GM12875 (cell line): ENCODE measurements around the gene PTPN13.

Experiments
- H3K4me3 ChIP-seq: one replicate; pipeline ENCODE4 v1.5.1; 2011; ENCODE audit warnings: low read depth, low read length, control low read depth
- TF ChIP-seq, protein P1 (sequence below): IDR thresholded peaks from 2 replicates; pipeline ENCODE4 v1.5.1; 2011; ENCODE audit warnings: low read depth, mild to moderate bottlenecking, control low read depth, inconsistent platforms, low read length, moderate library complexity, borderline replicate concordance; ENCODE audit not compliant: insufficient read depth

The PTPN13 gene

DNA sequence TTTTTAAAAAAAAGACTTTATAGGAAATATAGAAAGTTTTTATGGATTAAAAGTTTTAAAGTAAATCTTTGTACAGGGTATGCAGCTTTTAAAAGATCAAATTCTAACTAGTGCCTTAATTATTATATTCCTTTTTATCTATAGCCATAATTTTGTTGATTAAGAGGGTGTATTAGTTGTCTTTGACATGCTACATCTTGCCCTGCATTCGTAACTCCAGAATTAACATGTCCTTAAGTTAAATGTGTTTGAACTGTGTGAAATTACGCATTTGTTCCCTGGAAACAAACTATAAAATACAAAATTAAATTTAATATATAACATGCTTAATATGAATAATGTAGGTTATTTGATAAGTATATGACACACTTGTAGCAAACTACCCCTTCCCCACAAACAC lies 66.3 kb downstream of the PTPN13 start:
- TF ChIP-seq, protein P1, sequence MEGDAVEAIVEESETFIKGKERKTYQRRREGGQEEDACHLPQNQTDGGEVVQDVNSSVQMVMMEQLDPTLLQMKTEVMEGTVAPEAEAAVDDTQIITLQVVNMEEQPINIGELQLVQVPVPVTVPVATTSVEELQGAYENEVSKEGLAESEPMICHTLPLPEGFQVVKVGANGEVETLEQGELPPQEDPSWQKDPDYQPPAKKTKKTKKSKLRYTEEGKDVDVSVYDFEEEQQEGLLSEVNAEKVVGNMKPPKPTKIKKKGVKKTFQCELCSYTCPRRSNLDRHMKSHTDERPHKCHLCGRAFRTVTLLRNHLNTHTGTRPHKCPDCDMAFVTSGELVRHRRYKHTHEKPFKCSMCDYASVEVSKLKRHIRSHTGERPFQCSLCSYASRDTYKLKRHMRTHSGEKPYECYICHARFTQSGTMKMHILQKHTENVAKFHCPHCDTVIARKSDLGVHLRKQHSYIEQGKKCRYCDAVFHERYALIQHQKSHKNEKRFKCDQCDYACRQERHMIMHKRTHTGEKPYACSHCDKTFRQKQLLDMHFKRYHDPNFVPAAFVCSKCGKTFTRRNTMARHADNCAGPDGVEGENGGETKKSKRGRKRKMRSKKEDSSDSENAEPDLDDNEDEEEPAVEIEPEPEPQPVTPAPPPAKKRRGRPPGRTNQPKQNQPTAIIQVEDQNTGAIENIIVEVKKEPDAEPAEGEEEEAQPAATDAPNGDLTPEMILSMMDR = no peak
- H3K4me3 ChIP-seq = no peak overlapping the region

DNA sequence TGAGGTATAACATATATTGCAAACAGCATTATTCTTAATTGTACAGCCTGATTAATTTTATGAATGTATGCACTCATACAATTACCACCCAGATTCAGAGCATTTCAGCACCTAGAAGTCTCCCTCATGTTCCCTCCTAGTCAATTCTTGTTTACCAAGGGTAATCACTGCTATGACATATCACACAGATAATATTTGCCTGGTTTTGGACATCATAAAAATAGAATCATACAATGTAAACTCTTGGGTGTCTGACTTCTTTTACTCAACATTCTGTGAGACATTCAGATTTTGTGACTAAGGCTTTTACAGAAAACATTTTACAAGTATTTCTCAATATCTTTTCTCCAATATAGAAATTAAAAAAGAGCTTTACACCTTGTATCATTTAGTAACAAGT lies 66.9 kb downstream of the PTPN13 start:
- no peak overlapping the region for H3K4me3 ChIP-seq
- TF ChIP-seq, protein P1 = no peak

DNA sequence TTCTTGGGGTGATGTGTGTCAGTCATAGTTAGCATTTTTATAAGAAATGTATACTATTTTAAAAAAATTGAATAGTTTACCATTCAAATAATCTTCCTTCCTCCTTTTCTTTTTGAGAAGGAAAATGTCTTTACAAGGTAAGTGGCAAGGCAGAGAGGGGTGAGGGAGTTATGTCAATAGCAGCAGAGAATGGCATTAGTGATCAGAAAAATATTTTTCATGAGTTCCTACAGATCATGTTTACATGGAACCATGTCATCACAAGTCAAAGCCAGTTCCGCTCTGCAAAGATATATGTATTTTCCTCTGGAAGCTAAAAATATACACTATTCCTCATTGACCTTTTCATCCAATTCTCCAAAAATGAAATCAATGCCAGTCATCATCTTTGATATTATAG lies 67.3 kb downstream of the PTPN13 start:
- TF ChIP-seq, protein P1 = no peak
- H3K4me3 ChIP-seq = no peak overlapping the region

DNA sequence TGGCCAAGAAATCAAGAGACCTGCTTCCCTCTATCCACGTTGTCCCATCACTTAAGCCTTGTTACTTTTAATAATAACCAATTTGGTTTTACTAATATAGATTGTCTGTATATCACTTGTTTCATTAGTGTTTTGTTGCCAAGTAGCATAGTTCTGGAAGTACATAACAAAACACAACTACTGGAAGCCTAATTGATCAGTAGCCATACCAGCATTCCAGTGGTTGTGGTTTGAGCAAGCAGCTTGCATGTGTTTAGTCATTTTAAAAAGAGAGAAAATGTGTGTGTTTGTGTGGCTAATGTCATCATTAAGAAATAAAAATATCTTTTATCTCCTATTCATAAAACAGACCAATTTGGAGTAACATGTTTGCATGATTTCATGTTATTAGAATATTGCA lies 70.8 kb downstream of the PTPN13 start:
- TF ChIP-seq, protein P1 = no peak
- H3K4me3 ChIP-seq = no peak overlapping the region

DNA sequence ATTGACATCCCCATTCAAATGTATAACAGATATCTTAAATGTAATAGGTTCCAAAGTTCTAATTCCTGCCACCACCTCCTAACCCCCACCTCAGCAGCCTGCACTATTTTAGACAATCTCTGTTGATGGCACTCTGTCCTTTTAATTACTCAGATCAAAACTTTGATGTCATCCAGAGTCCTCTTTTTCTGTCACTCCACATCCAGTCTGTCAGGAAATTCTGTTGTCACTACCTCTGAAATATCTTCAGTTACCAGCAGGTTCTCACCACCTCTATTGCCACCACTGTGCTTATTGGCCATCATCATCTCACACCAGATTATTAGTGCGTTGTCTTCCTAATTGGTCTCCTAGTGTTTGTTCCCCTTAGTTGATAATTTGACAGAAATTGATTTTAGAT lies 76.2 kb downstream of the PTPN13 start:
- no peak overlapping the region for H3K4me3 ChIP-seq
- TF ChIP-seq, protein P1 = no peak

DNA sequence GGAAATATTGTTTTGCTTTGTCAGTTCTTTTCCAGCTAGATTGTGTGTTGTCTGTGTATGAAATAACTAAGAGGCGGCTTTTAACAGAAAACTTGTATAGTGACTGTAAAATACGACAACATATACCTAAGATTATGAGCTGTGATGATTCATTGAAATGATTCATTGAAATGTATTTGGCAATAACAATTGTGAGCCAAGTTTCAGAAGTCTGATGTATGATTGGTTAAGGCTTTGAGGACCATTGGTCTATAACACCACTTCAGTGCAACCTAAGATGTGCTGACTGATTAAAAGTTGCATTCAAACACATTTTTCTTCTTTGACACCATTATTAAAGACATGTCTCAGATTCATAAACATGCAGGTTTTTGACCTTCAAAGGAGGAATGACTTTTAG lies 76.6 kb downstream of the PTPN13 start:
- H3K4me3 ChIP-seq = no peak overlapping the region
- TF ChIP-seq, protein P1 = no peak

DNA sequence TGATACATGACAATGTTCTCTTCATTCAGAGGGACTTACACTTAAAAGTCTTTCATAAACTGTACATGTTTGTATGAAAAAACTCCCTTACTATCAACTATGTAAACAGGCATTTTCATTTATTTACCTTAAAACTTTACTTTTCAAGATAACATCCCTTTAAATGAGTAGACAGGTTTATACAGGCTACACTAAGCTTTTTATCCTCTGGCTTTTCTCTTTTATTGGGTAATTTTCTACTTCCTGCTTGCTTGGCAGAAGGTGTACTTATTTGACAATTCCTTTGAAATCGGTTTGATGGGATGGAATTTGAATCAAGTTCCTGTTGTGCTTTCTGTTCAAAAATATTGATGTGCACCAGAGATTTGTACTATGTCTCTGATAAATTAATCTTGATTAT lies 81.4 kb downstream of the PTPN13 start:
- H3K4me3 ChIP-seq = no peak overlapping the region
- TF ChIP-seq, protein P1 = no peak
